IMR-90 (cell line): ENCODE measurements around the gene SRGAP3. TPM values are rescaled to one million over a fixed set of nuclear protein-coding genes. Genes with fewer than 3 reads are reported as not detected.
A peak's percentile ranks its signal among the peaks of the same experiment; 100 is the strongest.

Source experiments
- ATAC-seq: fragments of 200-7000 bp; cut with Tn5 transposase; 2 replicates; pipeline ENCODE4 v1.9.1; 2020; ENCODE audit warnings: low read depth, mild to moderate bottlenecking, moderate library complexity
- BruUV-seq: library from RNA; stranded (reverse); fragments of 400-500 nt; replicated peaks from 2 replicates; lab custom pipeline; 2021; lab: Mats Ljungman, UMichigan
- CTCF ChIA-PET: fragments of 300-600 bp; formaldehyde crosslinking; extraction: SDS; loops from one replicate; lab custom pipeline; 2021; ENCODE audit warnings: antibody characterized with exemption; lab: Yijun Ruan, JAX
- POLR2A ChIA-PET: fragments of 300-600 bp; sonication (Branson Sonifier 250); formaldehyde crosslinking; loops from one replicate; lab custom pipeline; 2022; ENCODE audit warnings: antibody characterized with exemption; ENCODE audit not compliant: unreplicated experiment; lab: Charles Lee
- DNase-seq: peaks from one replicate; pipeline ENCODE4 v3.0.0; 2013
- H2AFZ ChIP-seq: replicated peaks from 2 replicates; pipeline ENCODE3; 2013; ENCODE audit warnings: low read length, mild to moderate bottlenecking; ENCODE audit not compliant: poor library complexity
- H2AK5ac ChIP-seq: 2 replicates; pipeline ENCODE4 v1.6.1; 2013; ENCODE audit warnings: low read depth, low read length, inconsistent platforms
- H2AK9ac ChIP-seq: replicated peaks from 2 replicates; pipeline ENCODE3; 2013; ENCODE audit warnings: mild to moderate bottlenecking, low read depth, low read length, moderate library complexity; ENCODE audit not compliant: poor library complexity
- H2BK120ac ChIP-seq: 2 replicates; pipeline ENCODE4 v1.6.1; 2013; ENCODE audit warnings: low read depth, low read length, inconsistent platforms
- H2BK15ac ChIP-seq: 3 replicates; pipeline ENCODE4 v1.6.1; 2013; ENCODE audit warnings: low read depth, low read length, inconsistent platforms
- H2BK20ac ChIP-seq: 2 replicates; pipeline ENCODE4 v1.6.1; 2013; ENCODE audit warnings: low read depth, mild to moderate bottlenecking, inconsistent platforms, low read length, moderate library complexity
- H2BK5ac ChIP-seq: 2 replicates; pipeline ENCODE4 v1.6.1; 2013; ENCODE audit warnings: mild to moderate bottlenecking, low read depth, low read length, inconsistent platforms; ENCODE audit not compliant: poor library complexity, severe bottlenecking
- H3K14ac ChIP-seq: replicated peaks from 2 replicates; pipeline ENCODE4 v1.6.1; 2013; ENCODE audit warnings: low read depth, low read length, inconsistent platforms
- H3K18ac ChIP-seq: 2 replicates; pipeline ENCODE4 v1.6.1; 2013; ENCODE audit warnings: low read depth, low read length, control low read depth
- H3K23ac ChIP-seq: 2 replicates; pipeline ENCODE4 v1.6.1; 2013; ENCODE audit warnings: low read depth, low read length, inconsistent platforms
- H3K27ac ChIP-seq: 2 replicates; pipeline ENCODE4 v1.5.1; 2013; ENCODE audit warnings: mild to moderate bottlenecking, control low read depth, low read length; ENCODE audit not compliant: insufficient read depth
- H3K27me3 ChIP-seq: 2 replicates; pipeline ENCODE4 v1.6.1; 2013; ENCODE audit warnings: low read length; ENCODE audit not compliant: control insufficient read depth, insufficient read depth
- H3K36me3 ChIP-seq: 2 replicates; pipeline ENCODE4 v1.6.1; 2013; ENCODE audit warnings: low read length, mixed read lengths; ENCODE audit not compliant: control insufficient read depth, insufficient read depth
- H3K4ac ChIP-seq: 2 replicates; pipeline ENCODE4 v1.6.1; 2013; ENCODE audit warnings: low read depth, low read length, inconsistent platforms
- H3K4me1 ChIP-seq: 2 replicates; pipeline ENCODE4 v1.6.1; 2013; ENCODE audit warnings: low read length, mixed read lengths; ENCODE audit not compliant: control insufficient read depth, insufficient read depth
- H3K4me2 ChIP-seq: 2 replicates; pipeline ENCODE4 v1.6.1; 2013; ENCODE audit warnings: low read depth, mild to moderate bottlenecking, control low read depth, low read length, moderate library complexity
- H3K4me3 ChIP-seq: 2 replicates; pipeline ENCODE4 v1.5.1; 2013; ENCODE audit warnings: low read depth, mild to moderate bottlenecking, control low read depth, low read length, moderate library complexity; ENCODE audit not compliant: insufficient read depth
- H3K56ac ChIP-seq: 2 replicates; pipeline ENCODE4 v1.6.1; 2013; ENCODE audit warnings: low read length, inconsistent platforms; ENCODE audit not compliant: insufficient read depth; ENCODE audit errors: extremely low read depth
- H3K79me1 ChIP-seq, 2 experiments: 2 replicates each; pipeline ENCODE4 v1.6.1; 2013; ENCODE audit warnings: low read length in 2 of 2, inconsistent platforms in 1 of 2, low read depth in 1 of 2
- H3K9ac ChIP-seq: 2 replicates; pipeline ENCODE4 v1.6.1; 2013; ENCODE audit warnings: low read depth, low read length, control low read depth
- H3K9me1 ChIP-seq: 2 replicates; pipeline ENCODE4 v1.6.1; 2013; ENCODE audit warnings: low read length, inconsistent platforms; ENCODE audit not compliant: insufficient read depth
- H3K9me3 ChIP-seq: 2 replicates; pipeline ENCODE4 v1.6.1; 2013; ENCODE audit warnings: low read length; ENCODE audit not compliant: control insufficient read depth, insufficient read depth
- H4K20me1 ChIP-seq: 2 replicates; pipeline ENCODE4 v1.6.1; 2013; ENCODE audit warnings: low read length, inconsistent platforms; ENCODE audit not compliant: insufficient read depth
- H4K5ac ChIP-seq: 2 replicates; pipeline ENCODE4 v1.6.1; 2013; ENCODE audit warnings: mild to moderate bottlenecking, low read depth, low read length, control low read depth
- H4K8ac ChIP-seq, 2 experiments: 2 replicates each; pipeline ENCODE4 v1.6.1; 2013; ENCODE audit warnings: low read depth in 2 of 2, low read length in 2 of 2, control low read depth in 1 of 2, inconsistent platforms in 1 of 2
- H4K91ac ChIP-seq: 2 replicates; pipeline ENCODE4 v1.6.1; 2013; ENCODE audit warnings: low read depth, low read length, inconsistent platforms; ENCODE audit not compliant: insufficient read depth
- BHLHE40 ChIP-seq: fragments of 150-350 bp; IDR thresholded peaks from 2 replicates; pipeline ENCODE4 v1.6.1; 2016; ENCODE audit warnings: mild to moderate bottlenecking, low read depth, low read length
- MAZ ChIP-seq: IDR thresholded peaks from 2 replicates; pipeline ENCODE4 v1.6.1; 2012; ENCODE audit warnings: low read depth, mild to moderate bottlenecking, low read length, improper control_type of control experiment, moderate library complexity, borderline replicate concordance
- NFE2L2 ChIP-seq: fragments of 150-350 bp; IDR thresholded peaks from 2 replicates; pipeline ENCODE4 v1.6.1; 2016; ENCODE audit warnings: low read depth, mild to moderate bottlenecking, low read length
- WGBS, 2 experiments: methylation state at CpG; one replicate each; pipeline versions ENCODE4 v1.1.5 to v1.1.7; 2013; ENCODE audit warnings: missing lambda C conversion rate in 2 of 2; ENCODE audit not compliant: insufficient read length in 1 of 2; ENCODE audit errors: extremely low coverage in 2 of 2; 5-methylcytosine and 5-hydroxymethylcytosine counted together
- dilution Hi-C: fragments of 300-500 bp; cut with HindIII; formaldehyde crosslinking; loops from one replicate; pipeline ENCODE4 v1.14.3; 2018; ENCODE audit warnings: low sequenced_read_pairs; ENCODE audit not compliant: unreplicated experiment
- in situ Hi-C: fragments of 300-500 bp; cut with MboI; formaldehyde crosslinking; loops from 3 replicates; pipeline ENCODE4 v1.14.3; 2019; ENCODE audit warnings: low sequenced_read_pairs, inconsistent platforms, mixed read lengths
- intact Hi-C: fragments of 100-400 bp; cut with micrococcal nuclease; formaldehyde crosslinking; loops from 2 replicates; pipeline ENCODE4 v1.10.0; 2022
- polyA plus RNA-seq, 3 experiments: library from polyadenylated mRNA; depleted of rRNA; stranded (reverse); fragments of >200 nt; gene quantifications; 2 replicates each; pipeline ENCODE4 v1.2.3, GENCODE V29; 2012; ENCODE audit warnings: low replicate concordance in 1 of 3
- total RNA-seq: library from RNA; depleted of rRNA; stranded (reverse); fragments of >200 nt; gene quantifications from 2 replicates; pipeline ENCODE4 v1.2.3, GENCODE V29; 2012

The SRGAP3 gene
- total and polyA plus RNA-seq, 2 of the 4 experiments (the other 2 are of a cell fraction) = 0.68 to 1.4 TPM

- BruUV-seq = no TSS peak
- intact Hi-C loops = no loop called here
Measured at GRCh38 chr3:9253327-9253726, 3.9 kb upstream of the SRGAP3 start.

More at GRCh38 chr3:9253327-9253726, 3.9 kb upstream of the SRGAP3 start:
- Histone ChIP-seq H2BK5ac (no peak overlapping the region), H3K9me1 (no peaks in the 10 kb centered on the region), H3K18ac (no peak overlapping the region), H3K4me3 (no peak overlapping the region), H3K27ac (no peak overlapping the region), H2AK5ac (no peak overlapping the region), H3K27me3 (peaks cover 5% of the 10 kb centered on the region), H3K9me3 (no peaks in the 10 kb centered on the region), H3K4me1 (no peaks in the 10 kb centered on the region), H4K5ac (no peak overlapping the region), H3K4me2 (no peak overlapping the region), H3K14ac (no peak overlapping the region), H3K4ac (no peak overlapping the region), H4K8ac (no peak overlapping the region), H3K79me1 (no peaks in the 10 kb centered on the region), H2BK20ac (no peak overlapping the region), H2AK9ac (no peak overlapping the region), H3K9ac (no peak overlapping the region), H3K56ac (no peak overlapping the region), H4K91ac (no peak overlapping the region), H4K20me1 (no peaks in the 10 kb centered on the region), H2BK120ac (no peak overlapping the region), H2AFZ (no peak overlapping the region), H2BK15ac (no peak overlapping the region), H3K36me3 (no peaks in the 10 kb centered on the region), H3K23ac (no peak overlapping the region)
- in situ Hi-C loops (no loop called here), dilution Hi-C loops (no loop called here)
- peak; percentile 3 for DNase-seq
- CTCF ChIA-PET = no interaction called here
- ATAC-seq = no peak
- no CpG with 5 or more reads among the region's 7 CpGs for WGBS, 2 experiments
- TF ChIP-seq BHLHE40 (no peak), NFE2L2 (no peak), MAZ (no peak)
- POLR2A ChIA-PET = no interaction called here
